OCI-LY1 (cell line): ENCODE data around the gene SEL1L2.

Experiments used
- H2AFZ ChIP-seq: fragments of 200-600 bp; sonication (generic), shearing (Covaris generic); 2 replicates; pipeline ENCODE4 v1.6.0; 2014; ENCODE audit warnings: antibody characterized with exemption, mild to moderate bottlenecking, low read length
- H3F3A ChIP-seq: fragments of 200-600 bp; sonication (generic), shearing (Covaris generic); 2 replicates; pipeline ENCODE4 v1.6.0; 2014; ENCODE audit warnings: mild to moderate bottlenecking, antibody characterized with exemption, low read length, moderate library complexity; ENCODE audit not compliant: insufficient read depth
- H3K27ac ChIP-seq: fragments of 200-600 bp; sonication (generic); 2 replicates; pipeline ENCODE4 v1.5.1; 2014; ENCODE audit warnings: low read length, mixed run types, mild to moderate bottlenecking, low read depth; ENCODE audit not compliant: poor library complexity, severe bottlenecking
- H3K27me3 ChIP-seq: fragments of 200-600 bp; sonication (generic); 2 replicates; pipeline ENCODE4 v1.6.0; 2014; ENCODE audit warnings: antibody characterized with exemption, mild to moderate bottlenecking, low read length, moderate library complexity; ENCODE audit not compliant: insufficient read depth
- H3K36me3 ChIP-seq: fragments of 200-600 bp; sonication (generic); 2 replicates; pipeline ENCODE4 v1.6.1; 2014; ENCODE audit warnings: mild to moderate bottlenecking, antibody characterized with exemption, low read length, moderate library complexity, mixed read lengths; ENCODE audit not compliant: insufficient read depth
- H3K4me1 ChIP-seq: fragments of 200-600 bp; sonication (generic); 2 replicates; pipeline ENCODE4 v1.5.1; 2014; ENCODE audit warnings: mild to moderate bottlenecking, low read length, moderate library complexity; ENCODE audit not compliant: insufficient read depth, severe bottlenecking
- H3K4me2 ChIP-seq: fragments of 200-600 bp; sonication (generic), shearing (Covaris generic); 2 replicates; pipeline ENCODE4 v1.6.1; 2014; ENCODE audit warnings: low read length
- H3K4me3 ChIP-seq: fragments of 200-600 bp; sonication (generic); 2 replicates; pipeline ENCODE4 v1.5.1; 2014; ENCODE audit warnings: low read length, low read depth, mild to moderate bottlenecking, mixed read lengths; ENCODE audit not compliant: poor library complexity, severe bottlenecking
- H3K79me2 ChIP-seq: fragments of 200-600 bp; shearing (Covaris generic); 2 replicates; pipeline ENCODE4 v1.6.1; 2016; ENCODE audit warnings: mixed run types, low read length, mixed read lengths; ENCODE audit not compliant: insufficient read depth
- H3K9ac ChIP-seq: fragments of 200-600 bp; sonication (generic), shearing (Covaris generic); 2 replicates; pipeline ENCODE4 v1.6.1; 2014; ENCODE audit warnings: mild to moderate bottlenecking, low read length, mixed read lengths
- H3K9me2 ChIP-seq: fragments of 200-600 bp; sonication (generic), shearing (Covaris generic); 2 replicates; pipeline ENCODE4 v1.6.1; 2014; ENCODE audit warnings: low read depth, mild to moderate bottlenecking, low read length, mixed read lengths
- H3K9me3 ChIP-seq: fragments of 200-600 bp; shearing (Covaris generic); 2 replicates; pipeline ENCODE4 v1.6.1; 2014; ENCODE audit warnings: low read length, mixed read lengths
- H4K20me1 ChIP-seq: fragments of 200-600 bp; sonication (generic), shearing (Covaris generic); 2 replicates; pipeline ENCODE4 v1.6.0; 2016; ENCODE audit warnings: mild to moderate bottlenecking, low read length; ENCODE audit not compliant: insufficient read depth
- CTCF ChIP-seq: fragments of 200-600 bp; sonication (generic), shearing (Covaris generic); IDR thresholded peaks from 2 replicates; pipeline ENCODE4 v1.5.1; 2017; ENCODE audit warnings: mild to moderate bottlenecking, antibody characterized with exemption, low read length, moderate library complexity, mixed read lengths
- EZH2 ChIP-seq: fragments of 200-600 bp; sonication (generic), shearing (Covaris generic); IDR thresholded peaks from 2 replicates; pipeline ENCODE4 v1.8.0; 2017; ENCODE audit warnings: borderline replicate concordance, mixed run types, mild to moderate bottlenecking, antibody characterized with exemption, low read length, moderate library complexity, mixed read lengths

The SEL1L2 gene

GRCh38 chr20:13953227-13953626, 37.2 kb downstream of the SEL1L2 start:
- Histone ChIP-seq H4K20me1 (no peaks in the 10 kb centered on the region), H3K4me3 (no peak overlapping the region), H3K9me2 (no peaks in the 10 kb centered on the region), H3K36me3 (no peaks in the 10 kb centered on the region), H3K9ac (no peak overlapping the region), H3K9me3 (no peaks in the 10 kb centered on the region), H3K4me2 (no peak overlapping the region), H3K79me2 (no peaks in the 10 kb centered on the region), H3K4me1 (no peaks in the 10 kb centered on the region), H3F3A (no peaks in the 10 kb centered on the region), H3K27me3 (no peaks in the 10 kb centered on the region), H2AFZ (no peak overlapping the region), H3K27ac (no peak overlapping the region)
- TF ChIP-seq CTCF (peak; percentile 48), EZH2 (no peak)

DNA sequence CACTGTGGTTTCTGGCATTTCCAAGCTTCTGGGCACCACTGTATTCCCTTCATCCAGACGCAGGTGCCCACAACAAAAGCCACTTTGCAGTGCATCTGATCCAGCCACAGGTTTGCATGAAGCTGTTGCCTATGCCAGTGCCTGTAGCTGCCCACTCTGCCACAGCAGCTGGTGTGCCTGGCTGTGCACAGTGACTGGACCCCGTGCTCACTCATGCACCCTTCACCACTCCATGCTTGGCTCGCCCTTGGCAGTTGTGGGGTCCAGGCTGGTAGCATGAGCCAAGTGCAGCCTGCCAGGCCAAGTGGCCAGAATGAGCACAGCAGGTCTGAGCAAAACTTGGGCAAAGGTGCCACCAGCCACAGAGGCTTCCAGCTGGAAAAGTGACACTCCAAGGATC, 42.7 kb downstream of the SEL1L2 start:
- TF ChIP-seq CTCF (no peak), EZH2 (no peak)
- no peak overlapping the region for H3K4me3 ChIP-seq
- no peaks in the 10 kb centered on the region for H3F3A ChIP-seq
- no peak overlapping the region for H3K27ac ChIP-seq
- no peaks in the 10 kb centered on the region for H3K9me3 ChIP-seq
- H2AFZ ChIP-seq: no peak overlapping the region
- H3K9me2 ChIP-seq: no peaks in the 10 kb centered on the region
- H3K4me1 ChIP-seq: no peaks in the 10 kb centered on the region
- H4K20me1 ChIP-seq: no peaks in the 10 kb centered on the region
- no peaks in the 10 kb centered on the region for H3K36me3 ChIP-seq
- no peaks in the 10 kb centered on the region for H3K27me3 ChIP-seq
- H3K4me2 ChIP-seq: no peak overlapping the region
- no peaks in the 10 kb centered on the region for H3K79me2 ChIP-seq
- H3K9ac ChIP-seq: no peak overlapping the region

GRCh38 chr20:13941031-13941430, 49.4 kb downstream of the SEL1L2 start:
- Histone ChIP-seq H3K4me3 (no peak overlapping the region), H3K4me1 (no peaks in the 10 kb centered on the region), H3K27ac (no peak overlapping the region), H2AFZ (no peak overlapping the region), H3K9me3 (no peaks in the 10 kb centered on the region), H3K9ac (no peak overlapping the region), H3K9me2 (no peaks in the 10 kb centered on the region), H3K4me2 (no peak overlapping the region), H3K36me3 (no peaks in the 10 kb centered on the region), H3K27me3 (0 out of 2 replicates have a peak, but pooled peaks cover 4% of the 10 kb centered on the region), H3F3A (no peaks in the 10 kb centered on the region), H3K79me2 (no peaks in the 10 kb centered on the region), H4K20me1 (no peaks in the 10 kb centered on the region)
- TF ChIP-seq EZH2 (no peak), CTCF (no peak)
